HG02970 (cell line): Measurements from ENCODE around the gene SLC24A1.

Source experiments
- ATAC-seq: cut with Tn5 transposase; IDR thresholded peaks from one replicate; pipeline ENCODE4 v1.9.1; 2021; ENCODE audit warnings: mild to moderate bottlenecking, moderate library complexity, moderate number of reproducible peaks; ENCODE audit not compliant: unreplicated experiment, low FRiP score

The SLC24A1 gene

DNA sequence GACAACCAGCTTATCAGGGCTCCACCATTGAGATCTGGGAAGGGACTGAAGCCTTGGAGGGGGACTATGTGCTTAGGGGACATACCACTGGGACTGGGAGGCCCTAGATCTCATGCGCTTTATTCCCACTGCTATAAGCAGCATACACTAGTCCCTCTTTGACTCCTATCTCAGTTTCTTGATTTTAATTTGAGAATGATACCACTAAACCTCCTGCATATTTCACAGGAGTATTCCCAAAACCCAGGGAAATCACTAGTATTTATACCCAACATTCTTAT is 29.2 kb downstream of the SLC24A1 start:
- no peak for ATAC-seq

- ATAC-seq = no peak
These were observed 30.4 kb downstream of the SLC24A1 start for GRCh38 chr15:65651831-65652749.

DNA sequence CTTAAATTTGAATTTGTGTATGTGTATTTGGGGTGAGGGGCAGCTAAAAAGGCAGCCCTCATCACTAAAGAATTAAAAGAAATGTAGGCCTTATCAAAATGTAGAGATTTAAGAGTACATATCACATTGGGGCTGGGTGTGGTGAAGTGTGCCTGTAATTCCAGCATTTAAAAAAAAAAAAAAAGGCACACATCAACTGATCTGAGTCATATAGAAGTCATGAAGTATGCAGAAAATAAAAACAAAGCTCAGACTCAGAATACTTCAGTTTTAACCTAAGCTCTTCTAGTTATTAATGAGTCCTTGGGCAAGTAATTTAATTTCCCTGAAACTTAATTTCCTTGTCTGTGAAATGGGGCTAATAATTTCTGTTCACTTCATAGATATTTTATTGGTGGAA is 31.6 kb downstream of the SLC24A1 start:
- ATAC-seq = no peak

DNA sequence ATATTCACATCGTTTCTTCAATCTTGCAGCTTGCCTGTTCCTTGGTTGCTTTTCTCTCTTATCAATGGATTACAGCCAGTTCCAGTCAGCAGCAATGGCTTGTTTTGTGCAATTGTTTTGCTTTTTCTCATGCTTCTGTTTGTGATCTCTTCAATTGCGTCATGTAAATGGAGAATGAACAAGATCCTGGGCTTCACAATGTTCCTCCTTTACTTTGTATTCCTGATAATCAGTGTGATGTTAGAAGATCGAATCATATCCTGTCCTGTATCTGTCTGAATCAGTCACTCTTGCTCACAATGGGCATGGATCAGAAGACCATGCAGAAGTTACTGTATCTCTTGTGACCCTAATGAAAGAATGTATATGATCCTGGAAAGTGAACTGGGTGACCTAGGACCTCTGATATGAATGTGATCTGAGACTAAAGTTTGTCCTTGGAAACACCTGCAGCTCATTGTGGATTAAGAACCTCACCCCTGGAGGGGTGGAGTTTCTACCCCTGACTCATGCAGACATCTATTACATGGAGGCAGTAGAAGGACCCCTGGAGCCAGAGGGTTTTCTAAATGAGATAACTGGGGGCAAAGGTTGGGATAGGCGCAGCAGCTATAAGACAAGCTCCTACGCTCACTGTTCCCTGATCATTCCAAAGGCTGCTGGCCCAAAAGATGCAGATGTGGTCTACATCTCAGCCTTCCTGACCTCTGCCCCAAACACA is 32.2 kb downstream of the SLC24A1 start:
- ATAC-seq = no peak

DNA sequence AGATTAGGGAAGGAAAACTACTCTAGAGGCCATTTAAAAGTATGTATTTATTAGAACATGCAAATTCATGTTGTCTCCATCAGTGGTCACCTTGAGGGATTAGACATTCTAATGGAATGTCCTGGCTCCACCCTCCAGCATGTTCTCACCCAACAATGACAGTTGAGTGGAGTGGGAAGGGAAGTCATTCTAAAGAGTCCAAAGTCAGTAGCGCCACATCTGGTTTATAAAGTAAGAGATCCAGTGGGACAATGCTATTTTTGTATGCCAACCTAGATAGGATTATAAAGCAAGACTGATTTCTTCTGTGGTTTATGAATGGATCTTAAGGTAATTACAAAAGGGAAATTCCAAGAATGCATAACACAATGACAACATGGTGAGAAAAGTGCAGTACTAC is 33.3 kb downstream of the SLC24A1 start:
- ATAC-seq = no peak

DNA sequence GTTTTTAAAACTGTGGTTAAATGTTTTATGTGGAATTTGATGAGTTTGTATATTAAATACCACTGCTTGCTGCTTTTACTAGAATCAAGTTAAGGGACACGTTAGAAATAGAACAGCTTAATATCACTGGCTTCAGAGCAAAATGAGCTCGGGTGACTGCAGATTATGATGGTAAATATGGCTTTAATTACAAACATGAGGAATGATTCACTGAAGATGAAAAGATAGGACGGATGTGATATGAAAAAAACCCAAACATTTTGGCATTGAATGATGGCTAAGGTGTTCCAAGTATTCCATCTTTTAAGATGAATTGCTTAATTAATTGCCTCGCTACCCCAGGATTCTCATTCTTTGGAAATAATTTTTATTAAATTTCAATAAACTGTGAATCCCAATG is 33.7 kb downstream of the SLC24A1 start:
- no peak for ATAC-seq

DNA sequence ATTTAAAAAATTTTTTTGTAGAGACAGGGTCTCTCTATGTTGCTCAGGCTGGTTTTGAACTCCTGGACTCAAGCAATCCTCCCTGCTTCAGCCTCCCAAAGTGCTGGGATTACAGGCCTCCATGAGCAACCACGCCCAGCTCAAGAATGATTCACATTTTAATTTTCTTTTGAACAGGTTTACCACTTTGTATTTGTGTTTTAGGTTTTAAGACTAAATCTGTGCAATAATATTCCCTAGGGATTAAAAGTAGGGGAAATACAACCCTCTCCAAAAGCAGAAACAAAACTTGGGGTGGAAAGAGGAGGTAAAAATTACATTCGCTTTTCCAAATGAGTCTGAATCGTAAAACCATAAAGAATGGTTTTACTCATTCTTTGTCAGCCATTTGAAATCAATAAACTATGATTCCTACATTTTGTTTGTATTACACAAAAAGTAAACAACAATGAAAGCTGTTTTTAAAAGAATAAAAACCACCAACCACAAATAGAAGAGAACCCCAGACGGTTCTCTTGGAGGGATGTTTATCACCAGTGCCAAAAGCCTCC is 37.8 kb downstream of the SLC24A1 start:
- no peak for ATAC-seq

DNA sequence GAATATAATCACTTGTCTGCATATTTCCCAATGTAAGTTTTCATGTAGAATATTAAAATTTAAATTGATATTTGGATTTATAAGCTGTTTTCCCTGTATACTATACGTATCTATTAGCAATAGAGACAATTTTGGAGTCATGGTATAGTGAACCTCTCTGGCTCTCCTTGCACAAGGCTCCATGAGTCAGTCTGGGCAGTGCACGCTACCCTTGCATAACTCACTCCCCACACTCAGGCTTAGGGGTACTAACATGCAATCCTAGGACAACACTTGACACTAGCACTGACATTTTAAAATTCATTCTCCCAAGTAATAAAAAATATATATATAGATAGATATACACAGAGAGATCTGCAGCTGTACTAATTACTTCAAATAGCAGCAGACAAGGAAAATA is 39.2 kb downstream of the SLC24A1 start:
- ATAC-seq = no peak

- ATAC-seq = no peak
These were observed 41.8 kb downstream of the SLC24A1 start for GRCh38 chr15:65663521-65663920.

DNA sequence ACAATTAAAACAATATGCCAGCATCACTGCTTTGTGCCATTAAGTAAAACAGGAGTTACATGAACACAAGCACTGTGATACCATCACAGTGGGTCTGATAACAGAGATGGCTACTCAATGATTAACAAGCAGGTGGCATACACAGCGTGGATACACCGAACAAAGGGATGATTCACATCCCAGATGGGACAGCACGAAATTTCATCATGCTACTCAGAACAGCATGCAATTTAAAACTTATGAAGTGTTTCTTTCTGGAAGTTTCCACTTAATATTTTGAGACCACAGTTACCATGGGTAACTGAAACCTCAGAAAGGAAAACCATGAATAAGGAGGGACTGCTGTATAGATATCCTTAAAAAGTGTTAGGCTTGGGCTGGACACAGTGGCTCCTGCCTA is 44.5 kb downstream of the SLC24A1 start:
- no peak for ATAC-seq

DNA sequence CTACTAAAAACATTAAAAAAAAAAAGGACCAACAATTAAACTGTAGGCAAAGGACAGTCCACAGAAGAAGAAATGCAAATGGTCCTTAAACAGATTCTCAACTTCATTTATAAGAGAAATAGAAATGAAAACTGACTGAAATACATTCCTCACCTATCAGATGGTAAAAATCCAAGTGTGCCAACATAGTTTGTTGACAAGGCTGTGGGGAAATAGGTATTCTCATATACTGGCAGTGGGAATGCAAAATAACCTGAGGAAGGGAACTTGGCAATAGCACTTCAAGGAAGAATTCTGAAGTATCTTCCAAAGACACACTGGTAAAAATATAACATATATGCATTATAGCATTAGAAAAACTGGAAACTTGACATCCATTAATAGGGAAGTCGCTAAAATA is 53.8 kb downstream of the SLC24A1 start:
- ATAC-seq = no peak

DNA sequence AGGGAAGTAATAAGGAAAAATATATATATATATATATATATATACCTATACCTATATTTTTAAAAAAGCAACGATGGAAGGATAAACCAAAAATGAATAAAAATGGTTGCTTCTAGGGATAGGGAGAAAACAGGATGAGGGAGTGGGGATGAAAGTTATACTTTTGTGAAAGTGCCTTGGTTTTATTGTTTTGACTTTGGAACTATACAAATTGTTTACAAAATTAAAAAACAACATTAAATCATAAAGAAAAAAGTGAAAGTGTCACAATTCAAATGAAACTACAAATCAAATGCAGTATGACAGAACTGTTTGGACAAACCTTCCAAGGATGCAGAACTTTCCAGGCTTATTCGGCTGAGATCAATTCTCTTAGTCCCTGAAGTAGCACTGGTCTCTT is 54.4 kb downstream of the SLC24A1 start:
- no peak for ATAC-seq

- no peak for ATAC-seq
These were observed 58.8 kb downstream of the SLC24A1 start for GRCh38 chr15:65680544-65680943.

DNA sequence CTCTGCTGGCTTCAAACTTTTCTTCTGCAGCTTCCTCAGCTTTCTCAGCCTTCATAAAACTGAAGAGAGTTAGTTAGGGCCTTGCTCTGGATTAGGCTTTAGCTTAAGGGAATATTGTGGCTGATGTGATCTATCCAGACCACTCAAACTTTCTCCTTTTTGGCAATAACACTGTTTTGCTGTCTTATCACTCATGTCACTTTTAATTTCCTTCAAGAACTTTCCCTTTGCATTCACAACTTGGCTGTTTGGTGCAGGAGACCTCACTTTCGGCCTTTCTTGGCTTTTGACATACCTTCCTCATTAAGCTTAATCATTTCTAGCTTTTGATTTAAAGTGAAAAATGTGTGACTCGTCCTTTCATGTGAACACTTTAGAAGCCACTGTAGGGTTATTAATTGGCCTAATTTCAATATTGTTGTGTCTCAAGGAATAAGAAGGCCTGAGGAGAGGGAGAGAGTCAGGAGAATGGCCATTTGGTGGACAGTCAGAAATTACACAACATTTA is 60.7 kb downstream of the SLC24A1 start:
- no peak for ATAC-seq

- ATAC-seq = no peak
These were observed 66.7 kb downstream of the SLC24A1 start for GRCh38 chr15:65688462-65688861.

- no peak for ATAC-seq
These were observed 68.4 kb downstream of the SLC24A1 start for GRCh38 chr15:65690173-65690572.

GRCh38 chr15:65690778-65691177 is 69.0 kb downstream of the SLC24A1 start:
- no peak for ATAC-seq

DNA sequence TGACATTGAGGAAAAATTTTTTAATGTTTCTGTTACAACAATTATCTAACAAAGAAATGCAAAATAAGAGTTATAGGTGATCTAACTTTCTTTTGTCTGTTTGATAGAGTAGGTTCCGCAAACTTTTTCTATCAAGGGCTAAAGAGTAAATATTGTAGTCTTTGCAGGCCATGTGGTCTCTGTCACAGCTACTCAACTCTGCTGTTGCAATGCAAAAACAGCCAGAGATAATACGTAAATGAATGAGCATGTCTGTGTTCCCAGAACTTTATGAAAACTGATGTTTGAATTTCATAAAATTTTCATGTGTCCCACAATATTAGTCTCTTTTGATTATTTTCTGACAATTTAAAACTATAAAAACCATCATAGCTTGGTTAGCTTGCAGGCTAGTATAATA is 73.3 kb downstream of the SLC24A1 start:
- no peak for ATAC-seq
